Omental fat pad (tissue), 4 donors: ENCODE results near the gene PSMD11. TPM values are rescaled to one million over a fixed set of nuclear protein-coding genes. Genes with fewer than 3 reads are reported as not detected.
A peak's percentile ranks its signal among the peaks of the same experiment; 100 is the strongest.

Experiments used
- ATAC-seq: fragments of 150-250 bp; one replicate; pipeline ENCODE4 v1.9.1; 2016; ENCODE audit warnings: mild to moderate bottlenecking, moderate library complexity; ENCODE audit not compliant: low FRiP score
- DNase-seq: peaks from one replicate; pipeline ENCODE4 v3.0.0-alpha.2; 2019; ENCODE audit warnings: low spot score
- CTCF ChIP-seq, 3 donors: fragments of 450-650 bp; IDR thresholded peaks; one replicate each; pipeline ENCODE4 v1.5.1; 2016 to 2017; ENCODE audit warnings: antibody characterized with exemption in 3 of 3, mild to moderate bottlenecking in 3 of 3, moderate library complexity in 2 of 3
- total RNA-seq, 4 donors: library from RNA; depleted of rRNA; stranded (reverse); fragments of >200 nt; gene quantifications; one replicate each; pipeline ENCODE4 v1.1.0, GENCODE V29; 2016

Gene PSMD11
- total RNA-seq, 4 donors from 2014 or later, result 58.2 to 114 (median 67.0) TPM

- no peak for DNase-seq
- no peak for TF ChIP-seq CTCF (IDR thresholded peaks at IDR 0.05)
- no peak for ATAC-seq
Measured at GRCh38 chr17:32485261-32486110, 41.2 kb downstream of the PSMD11 start.

GRCh38 chr17:32486111-32486700, 41.9 kb downstream of the PSMD11 start:
- TF ChIP-seq CTCF (IDR thresholded peaks at IDR 0.05), result no peak
- ATAC-seq, result peak; percentile 85
- peak; percentile 48 for DNase-seq

- ATAC-seq (peak; percentile 70), DNase-seq (no peak)
Measured at GRCh38 chr17:32486701-32487472, 42.6 kb downstream of the PSMD11 start, which contains the start of gene CDK5R1. Gene CDK5R1 (plus strand): TSS chr17:32486993. CDS start chr17:32487621, 628 bp downstream.

GRCh38 chr17:32487473-32488176, 43.3 kb downstream of the PSMD11 start:
- no peak for TF ChIP-seq CTCF (IDR thresholded peaks at IDR 0.05)
- peak; percentile 5 for ATAC-seq
- no peak for DNase-seq

More at GRCh38 chr17:32486701-32487472, 42.6 kb downstream of the PSMD11 start, which contains the start of gene CDK5R1:
- no peak for TF ChIP-seq CTCF (IDR thresholded peaks at IDR 0.05)

- DNase-seq (no peak), ATAC-seq (no peak)
- TF ChIP-seq CTCF (IDR thresholded peaks at IDR 0.05), result no peak
Measured at GRCh38 chr17:32488177-32488542, 43.9 kb downstream of the PSMD11 start.

GRCh38 chr17:32488604-32489180, 44.4 kb downstream of the PSMD11 start:
- no peak for DNase-seq
- TF ChIP-seq CTCF (IDR thresholded peaks at IDR 0.05), result no peak
- ATAC-seq, result no peak
